HG02798 (cell line): Measurements from ENCODE around the gene TSPAN12.
A peak's percentile ranks its signal among the peaks of the same experiment; 100 is the strongest.

Experiments
- ATAC-seq: cut with Tn5 transposase; IDR thresholded peaks from one replicate; pipeline ENCODE4 v1.9.1; 2021; ENCODE audit warnings: mild to moderate bottlenecking; ENCODE audit not compliant: unreplicated experiment, poor library complexity

Gene TSPAN12

DNA sequence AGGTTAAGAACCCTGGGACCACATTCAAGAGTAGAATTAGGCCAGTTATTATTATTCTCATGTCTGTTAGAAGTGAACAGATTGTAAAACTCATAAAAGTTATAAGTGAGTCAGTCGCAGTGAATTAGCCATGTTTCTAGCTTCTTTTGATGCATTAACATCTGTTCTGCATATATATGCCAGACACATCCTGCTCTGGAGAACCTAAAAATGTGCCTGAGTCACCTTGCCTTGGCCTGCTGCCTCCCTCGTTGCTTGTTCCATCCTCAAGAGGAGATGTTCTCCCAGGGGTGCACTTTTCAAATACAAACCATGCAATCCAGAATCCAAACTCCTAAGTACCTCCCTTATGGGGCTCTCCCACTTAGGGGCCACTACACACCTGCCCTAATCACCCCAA is 14.8 kb downstream of the TSPAN12 start:
- ATAC-seq: no peak

DNA sequence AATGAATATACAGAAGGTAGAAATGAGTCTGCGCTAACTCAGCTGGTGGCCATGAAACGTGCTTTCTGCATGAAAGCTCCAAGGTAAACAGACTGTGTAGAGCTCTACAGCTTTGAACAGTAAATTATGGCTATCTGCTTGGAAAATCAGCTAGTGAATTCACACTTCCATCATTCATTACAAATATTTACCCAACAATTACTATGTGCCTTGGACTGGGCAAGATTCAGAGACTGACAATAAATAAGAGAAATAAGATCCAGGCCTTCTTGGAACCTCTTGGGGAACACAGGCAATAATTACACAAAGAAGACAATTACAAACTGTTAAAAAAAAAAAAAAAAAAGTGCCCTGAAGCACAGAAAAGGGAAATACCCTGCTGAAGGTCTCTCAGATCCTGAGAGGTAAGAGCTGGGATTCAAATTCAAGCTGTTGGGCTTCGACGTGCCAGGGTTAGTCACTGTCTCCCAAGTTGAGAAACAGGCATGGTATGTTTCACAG is 15.8 kb downstream of the TSPAN12 start:
- no peak for ATAC-seq

DNA sequence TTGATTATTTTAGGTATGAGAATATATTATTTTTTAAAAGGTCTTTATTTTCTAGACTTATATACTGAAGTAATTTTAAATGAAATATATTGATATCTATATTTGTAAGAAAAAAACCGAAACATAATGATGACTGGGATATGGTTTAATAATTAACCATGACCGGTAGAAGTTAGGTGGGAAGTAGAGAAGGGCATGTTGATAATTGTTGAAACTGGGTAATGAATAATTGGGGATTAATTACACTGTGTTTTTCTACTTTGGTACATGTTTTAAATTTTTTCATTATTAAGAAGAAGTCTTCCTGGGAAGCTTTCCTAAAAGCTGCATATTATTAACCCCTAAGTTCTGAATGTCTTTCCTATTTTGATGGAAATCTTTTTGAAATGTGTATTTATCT is 16.3 kb downstream of the TSPAN12 start:
- no peak for ATAC-seq

DNA sequence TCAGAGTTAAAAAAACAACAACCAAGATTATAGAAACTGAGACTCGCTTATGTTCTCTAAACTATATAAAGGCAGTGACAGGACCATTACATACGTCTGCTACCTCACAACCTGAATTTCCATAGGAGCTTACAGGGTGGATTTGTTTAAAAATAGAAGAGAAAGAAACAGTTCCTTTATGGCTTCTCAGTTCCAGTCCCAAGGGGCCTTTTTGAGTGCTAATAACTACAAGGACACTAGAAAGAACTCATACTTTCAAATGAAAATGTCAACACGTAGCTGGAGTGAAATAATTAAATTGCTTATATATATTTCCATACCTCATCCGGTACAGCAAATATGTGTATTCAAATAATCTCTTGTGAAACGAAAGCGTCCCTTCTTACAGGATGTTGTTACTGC is 19.7 kb downstream of the TSPAN12 start:
- ATAC-seq: peak; percentile 75

DNA sequence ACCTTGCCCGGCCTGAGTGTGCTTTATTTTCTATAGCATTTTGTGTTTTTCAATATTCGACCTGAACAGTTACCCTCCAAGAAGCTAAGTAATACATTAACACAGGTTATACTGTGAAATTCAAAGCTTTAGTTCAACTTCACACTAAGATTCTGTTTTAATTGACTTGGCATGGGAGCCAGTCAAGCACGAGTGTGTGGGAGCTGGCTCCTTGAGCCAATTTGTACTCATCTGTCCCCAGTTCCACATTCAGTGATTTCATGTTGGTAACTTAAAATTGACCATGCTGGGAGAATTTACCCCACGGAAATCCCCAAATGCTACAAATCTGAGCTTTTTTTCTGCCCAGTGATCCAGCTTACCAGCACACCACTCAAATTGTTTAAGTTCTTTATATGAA is 20.3 kb downstream of the TSPAN12 start:
- peak; percentile 41 for ATAC-seq

DNA sequence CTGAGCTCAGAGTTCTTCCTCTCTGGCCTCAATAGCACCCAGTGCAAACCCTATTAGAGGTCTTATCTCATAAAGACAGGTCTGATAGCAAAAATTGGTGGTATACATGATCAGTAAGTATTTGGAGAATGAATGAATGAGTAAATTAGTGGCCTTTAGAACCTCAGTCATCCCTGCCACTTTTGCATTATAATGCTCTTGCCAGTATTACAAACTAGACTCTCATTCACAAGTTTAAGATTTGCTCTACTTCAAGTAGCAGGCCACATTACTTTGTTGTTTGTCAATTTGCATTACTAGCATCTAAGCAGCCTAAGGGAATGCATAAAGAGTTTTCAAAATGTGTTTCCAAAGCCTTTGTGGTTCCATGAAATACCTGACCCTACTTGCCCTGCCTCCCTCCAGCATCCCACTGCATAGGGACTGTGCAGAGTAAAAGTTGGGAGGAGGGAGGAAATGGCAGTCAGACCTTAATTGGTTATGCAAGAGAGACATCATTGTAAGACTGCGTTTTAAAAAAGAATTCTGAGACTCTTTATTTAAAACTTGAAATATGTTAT is 21.3 kb downstream of the TSPAN12 start:
- no peak for ATAC-seq

DNA sequence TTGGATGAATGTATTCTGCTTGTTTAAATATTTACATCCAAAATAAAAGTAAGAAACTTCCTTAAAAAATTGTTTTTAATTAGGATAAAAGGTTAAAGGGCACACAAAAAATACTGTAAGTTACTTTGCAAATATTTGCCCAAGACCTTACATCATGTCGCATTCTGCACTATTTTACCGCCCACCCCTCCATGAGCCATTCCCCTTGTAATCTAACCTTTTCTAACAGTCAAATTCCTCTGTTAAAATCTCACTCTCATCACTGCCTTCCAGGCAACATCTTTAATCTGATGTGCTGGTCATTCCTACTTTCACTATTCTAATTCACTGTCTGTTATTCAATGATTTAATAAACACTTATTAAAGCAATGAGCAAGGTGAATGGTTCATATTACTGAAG is 23.2 kb downstream of the TSPAN12 start:
- ATAC-seq: no peak

DNA sequence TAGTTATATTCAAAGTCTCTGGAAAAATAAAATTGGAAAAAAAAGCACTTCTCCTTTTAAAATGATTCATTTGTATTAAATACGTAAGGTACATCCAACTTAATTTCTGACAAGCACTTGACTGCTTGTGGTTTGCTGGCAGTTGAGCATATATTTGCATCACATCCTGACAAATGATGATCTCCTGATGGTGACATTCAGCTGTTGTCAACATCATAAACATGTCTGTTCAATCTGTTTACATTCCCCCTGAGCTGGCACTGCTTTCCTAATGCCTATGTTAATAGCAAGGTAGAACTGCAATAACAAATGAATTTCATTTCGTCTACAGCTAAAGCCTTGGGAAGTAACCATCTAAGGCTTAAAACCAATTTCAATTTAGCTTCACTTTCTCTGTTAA is 24.4 kb downstream of the TSPAN12 start:
- ATAC-seq: no peak

DNA sequence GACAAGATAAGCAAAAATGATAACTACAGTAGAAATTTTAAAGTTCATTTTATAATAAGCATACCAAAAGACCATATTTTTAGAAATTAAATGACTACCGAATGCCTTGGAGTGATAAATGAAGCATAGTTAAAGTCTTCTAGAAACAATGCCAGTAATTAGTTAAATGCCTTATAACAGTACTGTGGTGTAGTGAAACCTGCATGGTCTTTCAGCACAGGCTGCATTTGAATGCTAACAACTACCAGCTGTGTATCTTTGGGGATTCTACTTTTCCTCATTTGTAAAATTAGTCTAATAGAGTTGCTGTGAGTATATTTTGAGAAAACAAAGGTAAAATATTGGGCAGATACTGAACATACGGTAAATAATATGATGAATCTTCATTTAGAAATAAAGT is 25.1 kb downstream of the TSPAN12 start:
- no peak for ATAC-seq

DNA sequence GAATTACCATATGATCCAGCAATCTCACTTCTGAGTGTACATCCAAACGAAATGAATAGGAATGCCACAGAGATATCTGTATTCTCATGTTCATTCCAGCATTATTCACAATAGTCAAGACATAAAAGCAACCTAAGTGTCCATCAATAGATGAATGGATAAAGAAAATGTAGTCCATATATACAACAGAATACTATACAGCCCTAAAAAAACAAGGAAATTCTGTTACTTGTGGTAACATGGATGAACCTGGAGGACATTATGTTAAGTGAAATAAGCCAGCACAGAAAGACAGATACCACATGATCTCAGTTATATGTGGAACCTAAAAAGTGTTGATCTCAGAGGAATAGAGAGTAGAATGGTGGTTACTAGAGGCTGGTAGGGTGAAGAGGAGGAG is 26.7 kb downstream of the TSPAN12 start:
- ATAC-seq: no peak

DNA sequence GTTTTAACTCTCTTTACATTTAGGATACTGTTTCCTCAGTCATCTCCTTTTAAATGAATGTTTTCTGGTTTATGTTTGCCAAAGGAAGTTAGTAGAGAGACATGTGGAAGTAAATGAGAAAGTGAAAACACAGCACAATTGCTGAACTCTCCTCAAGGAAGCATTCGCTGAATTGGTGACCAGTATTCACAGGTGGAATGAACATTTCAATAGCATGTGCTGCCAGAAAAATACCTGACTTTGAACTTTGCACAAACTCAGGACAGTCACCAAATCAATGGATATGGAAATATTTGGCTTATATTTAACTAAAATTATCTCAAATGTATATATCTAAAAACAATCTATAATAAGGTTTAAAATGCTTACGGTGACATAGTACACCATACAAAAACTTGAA is 28.5 kb downstream of the TSPAN12 start:
- no peak for ATAC-seq

DNA sequence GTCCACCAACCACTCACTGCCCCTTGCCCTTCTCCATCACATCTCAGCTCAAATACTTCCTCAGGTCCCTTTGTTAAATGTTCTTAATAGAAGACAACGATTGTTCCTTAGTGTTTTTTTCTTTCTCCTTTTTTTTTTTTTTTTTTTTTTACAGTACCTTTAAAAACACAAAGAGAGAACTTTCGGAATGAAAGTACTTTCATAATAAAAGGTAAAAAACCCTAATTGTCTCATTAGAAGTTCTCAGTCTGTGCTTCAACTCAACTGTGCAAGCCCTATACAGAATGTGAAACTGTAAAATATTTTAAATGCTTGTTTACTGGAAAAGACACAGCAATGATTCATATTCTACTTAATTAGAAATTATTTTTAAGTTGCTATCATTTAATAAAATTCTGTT is 29.4 kb downstream of the TSPAN12 start:
- ATAC-seq: peak; percentile 40

DNA sequence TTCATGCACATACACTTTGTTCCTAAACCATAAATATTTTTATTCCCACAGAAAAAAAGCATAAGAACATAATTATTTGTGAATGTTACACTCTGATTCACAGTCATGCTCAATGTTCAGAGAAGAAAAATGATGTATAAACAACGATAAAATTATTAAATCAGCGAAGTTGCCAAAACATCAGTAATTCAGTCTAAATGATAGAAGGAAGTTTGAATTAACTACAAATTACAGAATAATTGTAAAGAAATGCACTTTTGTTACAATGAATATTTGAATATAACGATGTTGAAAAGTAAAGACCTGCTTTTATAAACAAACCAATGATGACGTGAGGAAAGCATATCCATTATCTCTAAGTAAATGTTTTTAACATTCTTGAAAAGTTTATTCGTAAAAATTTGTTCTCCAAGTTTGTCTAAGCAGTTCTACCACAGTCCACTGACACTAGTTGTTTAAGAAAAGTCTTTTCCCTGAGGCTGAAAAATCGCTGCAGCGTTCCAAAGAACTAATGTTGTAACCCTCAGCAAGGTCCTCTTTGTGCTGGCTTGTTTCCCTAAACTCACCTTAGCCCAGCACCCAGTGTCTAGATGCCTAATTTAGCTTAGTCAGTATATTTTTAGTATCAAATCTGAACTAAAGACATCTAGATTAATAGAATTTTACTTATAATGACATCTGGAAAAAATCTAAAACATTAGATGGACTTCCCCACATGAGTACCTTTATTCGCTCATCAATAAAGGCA is 30.4 kb downstream of the TSPAN12 start:
- ATAC-seq: no peak

DNA sequence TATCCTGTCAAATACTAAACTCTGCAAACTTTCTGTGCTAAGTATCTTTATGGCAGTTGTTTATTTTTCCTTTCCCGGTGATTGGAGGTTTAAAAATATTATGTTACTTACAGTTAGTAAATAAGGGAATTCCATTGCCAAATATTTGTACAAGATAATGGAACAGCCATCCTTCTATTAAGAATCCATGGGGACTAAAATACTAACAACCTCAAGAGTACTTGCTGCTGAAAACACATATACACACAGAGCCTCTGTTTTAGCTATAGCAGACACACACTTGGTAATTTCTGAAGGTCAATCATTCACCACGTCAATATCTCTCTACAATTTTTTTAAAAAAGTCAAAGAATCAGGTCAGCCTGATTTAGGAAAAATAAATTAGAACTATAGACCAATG is 32.4 kb downstream of the TSPAN12 start:
- ATAC-seq: no peak

DNA sequence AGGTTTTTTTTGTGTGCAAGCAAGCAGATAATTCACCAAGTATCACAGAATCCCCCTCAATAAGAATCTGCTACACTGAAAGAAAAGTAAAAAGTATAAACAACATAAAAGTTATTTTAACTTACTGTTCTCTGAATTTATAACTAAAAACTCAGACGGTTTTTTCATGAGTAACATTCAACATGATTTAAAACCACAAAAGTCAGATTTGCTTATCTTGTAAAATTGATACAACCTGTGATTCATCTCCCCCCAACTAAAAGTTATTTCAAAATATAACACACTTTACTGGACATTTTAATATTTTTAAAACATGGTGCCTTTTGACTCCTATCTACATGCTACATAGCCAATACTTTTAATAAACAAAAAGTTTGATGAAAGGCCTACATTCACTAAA is 32.8 kb downstream of the TSPAN12 start:
- ATAC-seq: no peak

DNA sequence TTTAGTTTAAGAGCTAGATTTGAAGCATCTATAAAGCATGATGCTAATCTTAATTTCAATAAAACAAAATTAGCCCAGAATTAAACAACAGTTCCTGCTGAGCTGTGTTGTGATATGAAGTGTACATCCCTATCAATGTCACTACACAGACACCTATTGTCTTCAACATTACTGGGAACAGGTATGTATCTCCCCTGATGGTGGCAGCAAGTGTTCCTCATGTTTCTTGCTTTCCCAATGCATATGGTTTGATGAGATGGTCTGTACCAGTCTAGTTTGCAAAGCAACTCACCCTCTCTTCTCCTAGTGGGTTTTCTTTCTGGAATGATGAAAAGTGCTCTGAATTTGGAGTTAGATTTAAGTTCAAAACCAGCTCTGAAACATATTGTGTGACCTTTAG is 38.1 kb downstream of the TSPAN12 start:
- ATAC-seq: peak; percentile 53

DNA sequence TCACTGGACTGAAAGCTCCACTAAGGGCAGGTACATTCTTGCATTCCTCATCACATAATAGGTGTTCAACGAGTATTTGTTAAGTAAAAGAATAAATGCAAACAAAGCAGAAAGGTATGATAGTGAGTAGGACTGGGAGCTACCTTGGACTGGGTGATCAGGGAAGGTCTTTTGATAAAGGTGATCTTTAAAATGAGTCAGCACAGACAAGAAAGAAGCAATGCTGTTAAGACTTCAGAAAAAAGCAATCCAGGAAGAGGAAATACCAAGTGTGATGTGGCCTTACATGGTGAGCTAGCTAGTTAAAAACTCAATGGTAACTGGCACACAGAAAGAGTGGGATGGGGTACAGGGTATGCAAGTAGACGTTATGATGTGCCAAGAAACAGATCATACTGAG is 40.1 kb downstream of the TSPAN12 start:
- no peak for ATAC-seq

DNA sequence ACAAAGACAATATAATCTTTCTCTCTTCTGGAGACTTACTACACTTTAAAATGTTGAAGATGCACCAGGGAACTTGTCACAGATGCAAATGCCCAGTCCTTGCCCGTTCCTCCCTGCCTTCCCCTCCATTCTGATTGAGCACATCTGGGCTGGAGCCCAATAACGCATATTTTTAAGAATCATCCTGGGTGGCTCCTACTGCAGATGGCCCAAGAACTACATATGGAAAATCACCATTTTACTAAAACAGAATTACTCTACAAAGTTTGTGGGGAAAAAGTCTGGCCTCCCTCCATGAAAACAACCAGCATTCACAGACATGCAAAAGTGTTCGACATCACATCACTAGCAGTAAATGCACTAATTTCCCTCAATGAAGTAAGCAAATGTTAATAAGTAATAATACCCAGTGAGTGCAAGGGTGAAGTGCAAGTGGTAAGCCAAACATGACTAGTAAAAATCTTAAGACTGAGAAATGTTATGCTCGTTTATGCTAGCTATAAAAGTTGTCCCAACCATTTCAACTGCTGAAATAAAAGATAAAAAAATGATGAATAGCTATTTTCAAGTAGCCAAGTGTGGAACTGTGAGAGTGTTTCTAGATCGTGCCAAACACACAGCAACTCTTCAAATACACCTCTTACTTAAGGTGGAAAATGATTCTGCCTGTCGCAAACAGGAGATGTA is 43.5 kb downstream of the TSPAN12 start:
- ATAC-seq: no peak

DNA sequence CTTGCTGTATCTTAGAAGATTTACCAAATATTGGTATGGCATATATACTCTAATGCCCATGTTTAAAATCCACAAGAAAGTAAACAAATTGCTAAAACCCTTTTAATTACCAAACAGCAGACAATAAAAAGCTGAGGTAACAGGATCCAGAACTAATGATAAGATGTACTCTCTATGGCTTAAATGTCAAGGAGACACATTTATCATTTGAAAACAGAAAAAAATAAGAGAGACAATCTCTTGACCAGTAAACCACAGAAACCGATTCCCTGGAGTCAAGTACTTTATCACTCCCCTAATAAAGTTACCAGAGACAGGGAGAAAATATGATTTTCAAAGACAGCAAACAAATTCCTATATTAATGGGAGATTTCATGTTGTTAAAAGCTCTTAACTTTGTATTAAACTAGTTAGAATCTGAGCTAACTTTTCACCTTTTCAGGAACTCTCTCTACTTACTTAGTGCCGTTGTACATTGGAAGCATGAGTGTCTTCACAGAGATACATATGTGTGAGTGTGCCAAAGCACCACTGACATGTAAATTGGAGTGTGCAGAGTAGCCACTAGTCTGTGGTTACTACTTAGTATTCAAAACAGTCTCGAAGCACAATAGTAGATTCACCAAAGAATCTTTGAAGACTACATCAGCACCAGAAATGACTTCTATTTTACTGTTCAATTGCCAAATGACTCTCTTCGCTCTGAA is 44.2 kb downstream of the TSPAN12 start:
- ATAC-seq: no peak

DNA sequence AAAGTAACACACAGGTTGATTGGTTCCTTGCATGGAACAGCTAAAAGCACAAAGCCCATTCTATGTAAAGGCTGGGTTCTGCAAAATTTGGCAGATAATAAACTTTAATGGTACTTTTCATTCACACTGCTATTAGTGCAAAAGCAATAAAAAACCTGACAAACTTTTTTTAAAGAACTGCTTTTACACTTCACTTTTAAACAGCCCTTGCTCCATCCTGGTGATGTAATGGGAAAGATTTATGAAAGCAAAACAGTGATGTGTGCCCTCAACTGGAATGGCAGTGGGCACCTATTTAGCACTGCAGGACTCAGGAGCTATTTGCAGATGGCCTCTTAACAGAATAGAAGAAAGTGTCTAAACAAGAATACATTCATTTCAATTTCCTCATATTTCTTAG is 44.9 kb downstream of the TSPAN12 start:
- ATAC-seq: no peak

DNA sequence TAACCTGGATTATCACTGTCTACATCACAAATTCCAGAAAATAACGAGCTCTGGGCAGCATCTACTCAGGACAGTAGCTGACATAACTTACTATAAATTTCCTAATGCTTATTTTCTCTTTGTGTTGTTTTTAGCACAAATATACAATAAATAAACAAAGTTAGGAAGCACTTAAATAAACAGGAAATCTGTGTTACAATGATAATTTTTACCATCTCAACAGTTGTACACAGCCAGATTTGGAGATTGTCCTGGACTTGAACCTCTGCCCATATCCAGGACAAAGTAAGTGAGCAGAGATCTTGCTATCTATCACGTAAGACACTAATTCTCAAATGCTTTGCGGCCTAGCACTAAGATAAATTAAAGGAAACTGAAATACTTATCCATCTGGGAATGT is 48.7 kb downstream of the TSPAN12 start:
- no peak for ATAC-seq
